Aorta (tissue), 5 donors: ENCODE data around the gene HSPG2. TPM values are rescaled to one million over a fixed set of nuclear protein-coding genes. Genes with fewer than 3 reads are reported as not detected.
"Not testable (repeated sequence)": the region's sequence is repeated elsewhere in the genome, so short reads cannot be mapped to it uniquely, and the experiment has no call there.

Experiments used
- ATAC-seq: fragments of 200-7000 bp; cut with Tn5 transposase; one replicate; pipeline ENCODE4 v1.9.1; 2022; ENCODE audit warnings: moderate library complexity; ENCODE audit not compliant: low FRiP score
- DNase-seq, 2 donors: peaks; one replicate each; pipeline ENCODE4 v3.0.0-alpha.2; 2020
- H3K27ac ChIP-seq, 2 donors: one replicate each; pipeline ENCODE4 v1.5.1; 2013; ENCODE audit warnings: low read length in 2 of 2, mild to moderate bottlenecking in 2 of 2, moderate library complexity in 2 of 2, control low read depth in 1 of 2, inconsistent platforms in 1 of 2, low read depth in 1 of 2
- H3K27me3 ChIP-seq, 2 donors: one replicate each; pipeline ENCODE4 v1.6.1; 2013; ENCODE audit warnings: control low read depth in 1 of 2, low read length in 1 of 2, mild to moderate bottlenecking in 1 of 2, moderate library complexity in 1 of 2; ENCODE audit not compliant: insufficient read depth in 2 of 2, control insufficient read depth in 1 of 2
- H3K36me3 ChIP-seq, 2 donors: one replicate each; pipeline ENCODE4 v1.6.1; 2013; ENCODE audit warnings: control low read depth in 1 of 2, low read length in 1 of 2, mild to moderate bottlenecking in 1 of 2; ENCODE audit not compliant: insufficient read depth in 2 of 2, control insufficient read depth in 1 of 2
- H3K4me1 ChIP-seq, 2 donors: one replicate each; pipeline ENCODE4 v1.6.1; 2013; ENCODE audit warnings: low read length in 2 of 2, control low read depth in 1 of 2, mild to moderate bottlenecking in 1 of 2, moderate library complexity in 1 of 2; ENCODE audit not compliant: insufficient read depth in 2 of 2, control insufficient read depth in 1 of 2
- H3K4me3 ChIP-seq, 2 donors: one replicate each; pipeline ENCODE4 v1.5.1; 2013; ENCODE audit warnings: low read length in 2 of 2, control low read depth in 1 of 2, mild to moderate bottlenecking in 1 of 2
- H3K9me3 ChIP-seq: one replicate; pipeline ENCODE4 v1.6.1; 2013; ENCODE audit warnings: mild to moderate bottlenecking, low read length; ENCODE audit not compliant: control insufficient read depth
- WGBS, 2 donors: extraction: QIAGEN DNeasy Blood & Tissue Kit; methylation state at CpG; one replicate each; pipeline ENCODE4 v1.1.7; 2013; 5-methylcytosine and 5-hydroxymethylcytosine counted together
- intact Hi-C, 2 donors: fragments of 100-400 bp; cut with DNase I; formaldehyde crosslinking; loops; one replicate each; pipeline versions ENCODE4 v1.14.2 to v1.15.0; 2022
- polyA plus RNA-seq, 2 donors: library from polyadenylated mRNA; stranded (reverse); fragments of 200-250 nt; gene quantifications; one replicate each; pipeline ENCODE4 v1.2.3, GENCODE V29; 2013
- total RNA-seq, 2 donors: library from RNA; stranded (reverse); fragmentation: NEBNext Ultra II Directional; extraction: Animal tissue kit (Norgen Biotek cat#: 25700); gene quantifications; one replicate each; pipeline ENCODE4 v1.2.1, GENCODE V29; 2021
- donor health status: healthy with polysubstance abuse.
- donor health status: Bipolar disorder and iron deficiency.
- donor health status: DM: no; HTN: no; CAD: no.
- donor health status: DM: no; HTN: no; CAD: no.
- donor health status: DM: yes; HTN: yes; CAD: no.

Gene HSPG2
- total and polyA plus RNA-seq, 4 donors: 49.1 to 1,205 (median 568) TPM

- peak overlapping the region in 1 of 2 donors; percentile 87 for H3K27ac ChIP-seq
- H3K27me3 ChIP-seq, intact Hi-C loops, DNase-seq, H3K4me3 ChIP-seq, H3K36me3 ChIP-seq, ATAC-seq, H3K9me3 ChIP-seq: not testable (repeated sequence)
- H3K4me1 ChIP-seq: peaks cover 2 to 16% of the 10 kb centered on the region in 2 donors
- 81 to 83% methylated on average over 19 of the region's 19 CpGs for WGBS, 2 donors
Observed at GRCh38 chr1:21907737-21908534, 29.2 kb downstream of the HSPG2 start.

GRCh38 chr1:21907079-21907418 is 30.1 kb downstream of the HSPG2 start:
- intact Hi-C loops: no loop called here
- no peaks in the 10 kb centered on the region for H3K9me3 ChIP-seq
- H3K4me1 ChIP-seq: peaks cover 0 to 16% of the 10 kb centered on the region in 2 donors
- no peak overlapping the region for H3K4me3 ChIP-seq
- H3K27me3 ChIP-seq: no peaks in the 10 kb centered on the region
- ATAC-seq: no peak
- no peaks in the 10 kb centered on the region for H3K36me3 ChIP-seq
- WGBS, 2 donors: 80 to 86% methylated on average over 9 of the region's 9 CpGs
- no peak for DNase-seq
- H3K27ac ChIP-seq: peak overlapping the region; percentile 87 to 91

GRCh38 chr1:21906173-21907078 is 30.7 kb downstream of the HSPG2 start:
- Histone ChIP-seq H3K4me3 (no peak overlapping the region), H3K27me3 (no peaks in the 10 kb centered on the region), H3K27ac (peak overlapping the region; percentile 87 to 91), H3K36me3 (no peaks in the 10 kb centered on the region), H3K9me3 (no peaks in the 10 kb centered on the region), H3K4me1 (peaks cover 0 to 16% of the 10 kb centered on the region in 2 donors)
- intact Hi-C loops: no loop called here
- peak; percentile 84 for ATAC-seq
- peak; percentile 93 to 95 for DNase-seq
- WGBS, 2 donors: 36 to 37% methylated on average over 21 of the region's 21 CpGs

- Histone ChIP-seq H3K4me3 (no peak overlapping the region), H3K9me3 (no peaks in the 10 kb centered on the region), H3K4me1 (peaks cover 0 to 9% of the 10 kb centered on the region in 2 donors), H3K27ac (peak overlapping the region; percentile 1 to 81), H3K36me3 (no peaks in the 10 kb centered on the region), H3K27me3 (no peaks in the 10 kb centered on the region)
- intact Hi-C loops: loop anchor here (5.0 kb wide), 1 partner anchor 32 kb away; the partner anchor contains the start of gene HSPG2 (in 2 of the 2)
- ATAC-seq (peak; percentile 27), DNase-seq (peak; percentile 81 to 84)
- WGBS, 2 donors: 43 to 47% methylated on average over 22 of the region's 22 CpGs
Observed at GRCh38 chr1:21904704-21905520, 32.2 kb downstream of the HSPG2 start.

GRCh38 chr1:21904454-21904703 is 32.7 kb downstream of the HSPG2 start:
- WGBS, 2 donors: 62 to 65% methylated on average over 6 of the region's 6 CpGs
- ATAC-seq: no peak
- DNase-seq: no peak
- H3K4me3 ChIP-seq: no peak overlapping the region
- H3K36me3 ChIP-seq: no peaks in the 10 kb centered on the region
- H3K4me1 ChIP-seq: peaks cover 0 to 9% of the 10 kb centered on the region in 2 donors
- intact Hi-C loops: loop anchor here (5.0 kb wide), 1 partner anchor 33 kb away; the partner anchor contains the start of gene HSPG2 (in 2 of the 2)
- no peaks in the 10 kb centered on the region for H3K9me3 ChIP-seq
- H3K27me3 ChIP-seq: no peaks in the 10 kb centered on the region
- H3K27ac ChIP-seq: peak overlapping the region; percentile 1 to 81

GRCh38 chr1:21903638-21904453 is 33.3 kb downstream of the HSPG2 start:
- intact Hi-C loops: loop anchor here (5.0 kb wide), 1 partner anchor 33 kb away; the partner anchor contains the start of gene HSPG2 (in 2 of the 2)
- no peaks in the 10 kb centered on the region for H3K27me3 ChIP-seq
- no peak for DNase-seq

GRCh38 chr1:21902026-21903012 is 34.8 kb downstream of the HSPG2 start:
- DNase-seq (no peak), ATAC-seq (no peak)
- peaks cover 0 to 9% of the 10 kb centered on the region in 2 donors for H3K4me1 ChIP-seq
- H3K4me3 ChIP-seq: no peak overlapping the region
- intact Hi-C loops: loop anchor here (5.0 kb wide), 1 partner anchor 35 kb away; the partner anchor contains the start of gene HSPG2 (in 2 of the 2)
- WGBS, 2 donors: 24 to 27% methylated on average over 20 of the region's 20 CpGs
- no peaks in the 10 kb centered on the region for H3K9me3 ChIP-seq
- no peaks in the 10 kb centered on the region for H3K27me3 ChIP-seq
- H3K36me3 ChIP-seq: no peaks in the 10 kb centered on the region
- H3K27ac ChIP-seq: peak overlapping the region; percentile 56 to 74

More at GRCh38 chr1:21903638-21904453, 33.3 kb downstream of the HSPG2 start:
- Histone ChIP-seq H3K4me3 (no peak overlapping the region), H3K9me3 (no peaks in the 10 kb centered on the region), H3K27ac (peak overlapping the region; percentile 1 to 81), H3K4me1 (peaks cover 0 to 9% of the 10 kb centered on the region in 2 donors), H3K36me3 (no peaks in the 10 kb centered on the region)
- 63 to 65% methylated on average over 26 of the region's 26 CpGs for WGBS, 2 donors
- no peak for ATAC-seq
